OCI-LY7 (cell line): Measurements from ENCODE around the gene SERPINB2.

Source experiments
- EZH2phosphoT487 ChIP-seq: fragments of 200-600 bp; sonication (generic); IDR thresholded peaks from 2 replicates; pipeline ENCODE4 v1.6.1; 2018; ENCODE audit warnings: low read depth, borderline replicate concordance, mild to moderate bottlenecking, mixed run types, antibody characterized with exemption, low read length, moderate library complexity, mixed read lengths
- TF ChIP-seq, protein P1 (sequence below): fragments of 200-600 bp; sonication (generic); conservative IDR thresholded peaks from 2 replicates; pipeline ENCODE4 v1.5.1; 2014; ENCODE audit warnings: mild to moderate bottlenecking, antibody characterized with exemption, low read length, moderate library complexity, mixed read lengths

GRCh38 chr18:63869374-63869773 is 18.1 kb upstream of the SERPINB2 start:
- TF ChIP-seq, protein P1, sequence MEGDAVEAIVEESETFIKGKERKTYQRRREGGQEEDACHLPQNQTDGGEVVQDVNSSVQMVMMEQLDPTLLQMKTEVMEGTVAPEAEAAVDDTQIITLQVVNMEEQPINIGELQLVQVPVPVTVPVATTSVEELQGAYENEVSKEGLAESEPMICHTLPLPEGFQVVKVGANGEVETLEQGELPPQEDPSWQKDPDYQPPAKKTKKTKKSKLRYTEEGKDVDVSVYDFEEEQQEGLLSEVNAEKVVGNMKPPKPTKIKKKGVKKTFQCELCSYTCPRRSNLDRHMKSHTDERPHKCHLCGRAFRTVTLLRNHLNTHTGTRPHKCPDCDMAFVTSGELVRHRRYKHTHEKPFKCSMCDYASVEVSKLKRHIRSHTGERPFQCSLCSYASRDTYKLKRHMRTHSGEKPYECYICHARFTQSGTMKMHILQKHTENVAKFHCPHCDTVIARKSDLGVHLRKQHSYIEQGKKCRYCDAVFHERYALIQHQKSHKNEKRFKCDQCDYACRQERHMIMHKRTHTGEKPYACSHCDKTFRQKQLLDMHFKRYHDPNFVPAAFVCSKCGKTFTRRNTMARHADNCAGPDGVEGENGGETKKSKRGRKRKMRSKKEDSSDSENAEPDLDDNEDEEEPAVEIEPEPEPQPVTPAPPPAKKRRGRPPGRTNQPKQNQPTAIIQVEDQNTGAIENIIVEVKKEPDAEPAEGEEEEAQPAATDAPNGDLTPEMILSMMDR: no peak
- TF ChIP-seq EZH2phosphoT487: no peak
